GM12873 (cell line): ENCODE measurements around the gene HES3.

ENCODE experiments used
- CTCF ChIP-seq: IDR thresholded peaks from 2 replicates; pipeline ENCODE4 v1.5.1; 2012; ENCODE audit warnings: low read depth, mild to moderate bottlenecking, moderate library complexity, low read length, control low read depth; ENCODE audit not compliant: insufficient read depth; ENCODE audit errors: missing control alignments

Gene HES3

DNA sequence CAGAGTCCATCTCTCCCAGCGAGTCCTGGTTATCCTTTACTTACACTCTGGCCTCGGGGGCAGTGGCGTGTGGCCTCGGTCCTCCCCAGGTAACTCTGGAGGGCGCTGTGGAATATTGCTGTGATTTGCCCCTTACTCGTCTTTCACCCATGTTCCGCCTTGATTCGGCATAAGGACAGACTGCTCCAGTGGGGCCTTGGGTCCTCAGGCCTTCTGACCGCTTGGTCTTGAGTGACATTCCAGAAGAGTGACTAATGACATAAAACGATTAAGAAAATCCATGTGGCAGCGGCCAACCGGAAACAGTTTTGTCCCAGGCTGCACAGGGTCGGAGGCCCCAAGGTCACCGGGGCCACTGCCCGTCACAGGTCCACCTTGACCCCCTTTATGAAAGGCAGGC, 19.3 kb upstream of the HES3 start:
- no peak for TF ChIP-seq CTCF

DNA sequence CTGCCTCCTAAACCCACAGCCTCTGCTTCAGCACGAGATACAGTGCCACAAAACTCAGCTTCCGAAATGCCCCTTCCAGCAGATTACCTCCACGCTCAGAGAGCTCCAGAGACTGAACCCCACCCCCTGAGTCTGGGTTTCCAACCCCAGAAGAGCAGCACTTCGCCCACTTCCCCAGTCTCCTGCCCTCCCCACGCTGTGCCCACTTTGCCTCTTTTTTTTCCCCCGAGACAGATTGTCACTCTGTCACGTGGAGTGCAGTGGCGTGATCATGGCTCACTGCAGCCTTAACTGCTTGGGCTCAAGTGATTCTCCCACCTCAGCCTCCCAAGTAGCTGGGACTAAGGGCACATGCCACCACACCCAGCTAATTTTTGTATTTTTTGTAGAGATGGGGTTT, 18.3 kb upstream of the HES3 start:
- no peak for TF ChIP-seq CTCF

DNA sequence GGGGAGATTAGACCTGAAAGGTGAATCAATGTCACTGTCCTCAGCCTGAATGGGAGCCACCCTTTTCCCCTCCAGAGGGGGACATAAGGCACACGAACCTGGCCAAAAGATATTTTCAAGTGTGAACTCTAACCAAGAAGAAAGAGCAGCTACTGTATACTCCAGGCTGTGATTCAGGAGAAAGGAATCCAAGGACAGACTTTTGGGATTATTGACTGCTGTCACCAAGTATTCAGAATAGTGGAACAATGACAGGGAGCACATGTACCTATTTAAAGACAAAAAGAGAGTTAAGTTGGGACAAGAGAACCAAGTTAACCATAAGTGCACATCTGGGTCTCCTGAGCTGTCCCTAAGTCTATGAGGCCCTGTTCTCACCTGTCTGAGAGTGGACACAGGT, 10.6 kb upstream of the HES3 start:
- no peak for TF ChIP-seq CTCF

DNA sequence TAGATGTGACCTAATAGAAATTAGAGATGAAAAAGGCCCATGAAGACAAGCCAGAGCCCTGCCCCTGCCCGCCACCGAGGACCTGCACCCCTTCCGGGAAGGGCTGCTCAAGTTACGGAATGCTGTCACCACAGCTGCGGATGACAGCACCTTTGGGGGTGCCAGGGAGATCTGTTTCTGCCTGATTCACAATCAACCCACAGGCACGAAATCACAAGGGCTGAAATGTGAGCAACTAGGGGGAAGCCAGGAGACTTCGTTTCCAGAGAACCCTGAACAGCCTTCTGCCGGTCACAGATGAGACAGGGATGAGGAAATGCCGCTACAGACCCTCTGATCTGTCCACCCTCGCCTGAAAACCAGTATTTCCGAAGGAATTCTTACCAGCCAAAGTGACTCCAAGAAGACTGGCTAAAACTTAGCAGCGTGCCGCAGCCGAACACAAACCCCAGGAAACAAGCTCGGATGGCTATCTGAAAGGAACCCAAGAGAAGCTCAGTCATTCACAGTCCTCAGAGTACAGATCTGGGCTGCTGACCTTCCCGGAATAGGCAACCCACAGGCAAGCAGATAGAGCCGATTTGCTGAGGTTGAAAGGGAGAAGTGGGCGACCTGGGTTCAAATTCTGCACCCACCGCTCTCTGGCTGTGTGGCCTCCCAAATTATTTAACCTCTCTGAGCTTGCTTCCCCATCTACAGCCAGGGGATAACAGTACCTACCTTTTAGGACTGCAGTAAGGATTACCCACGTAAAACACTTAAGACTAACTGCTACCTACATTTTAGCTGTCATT, 9.3 kb upstream of the HES3 start:
- no peak for TF ChIP-seq CTCF

GRCh38 chr1:6235296-6235677, 8.7 kb upstream of the HES3 start:
- no peak for TF ChIP-seq CTCF

- TF ChIP-seq CTCF = no peak
Observed at GRCh38 chr1:6237093-6237492, 6.9 kb upstream of the HES3 start.

DNA sequence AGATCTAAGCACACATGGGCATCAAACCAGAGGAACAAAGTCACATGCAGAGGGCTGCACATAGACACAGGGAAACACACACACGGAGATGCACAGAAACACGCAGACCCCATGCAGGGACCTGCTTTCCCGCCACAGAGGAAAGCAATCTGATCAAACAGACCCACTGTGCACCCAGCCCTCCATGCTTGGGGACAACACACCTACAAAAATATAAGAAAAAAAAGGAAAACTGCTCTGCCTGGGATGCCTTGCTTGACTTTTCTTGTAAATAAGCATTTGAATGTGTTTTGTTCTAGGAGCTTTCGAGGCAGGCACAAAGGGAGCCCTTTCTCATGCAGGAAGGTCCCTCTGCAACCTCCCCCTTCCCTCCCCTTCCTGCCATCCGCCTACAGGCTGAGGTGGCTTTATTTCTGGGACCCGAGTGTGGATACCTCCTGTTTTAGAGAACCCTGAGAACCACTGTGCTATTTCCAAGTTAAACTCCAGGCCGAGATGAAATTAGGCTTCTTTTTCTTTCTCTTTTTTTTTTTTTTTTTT, 4.7 kb upstream of the HES3 start:
- no peak for TF ChIP-seq CTCF
